Stomach (tissue), 9 donors: ENCODE results near the gene GHRHR. TPM values are rescaled to one million over a fixed set of nuclear protein-coding genes. Genes with fewer than 3 reads are reported as not detected.

Source experiments
- DNase-seq, 2 donors: peaks; one replicate each; pipeline versions ENCODE4 v3.0.0 to v3.0.0-alpha.2; 2013 to 2019
- H3K27ac ChIP-seq, 5 donors: fragments of 200-600 bp in 4 of 5; sonication (generic) in 4 of 5; one replicate each; pipeline ENCODE4 v1.5.1; 2013 to 2019; ENCODE audit warnings: mild to moderate bottlenecking in 1 of 5, moderate library complexity in 1 of 5
- H3K27me3 ChIP-seq, 3 donors: fragments of 200-600 bp; sonication (generic); one replicate each; pipeline ENCODE4 v1.5.1; 2017 to 2019; ENCODE audit warnings: mixed run types in 1 of 3
- H3K36me3 ChIP-seq, 4 donors: fragments of 200-600 bp; sonication (generic); 1 replicate in 3 of 4; 2 replicates in 1 of 4; pipeline ENCODE4 v1.5.1; 2016 to 2019
- H3K4me1 ChIP-seq, 4 donors: fragments of 200-600 bp; sonication (generic); one replicate each; pipeline ENCODE4 v1.5.1; 2016 to 2019
- H3K4me3 ChIP-seq, 4 donors: fragments of 200-600 bp; sonication (generic) in 3 of 4; one replicate each; pipeline ENCODE4 v1.5.1; 2016 to 2019; ENCODE audit warnings: mild to moderate bottlenecking in 1 of 4
- H3K9me3 ChIP-seq, 4 donors: fragments of 200-600 bp; sonication (generic); one replicate each; pipeline ENCODE4 v1.5.1; 2016 to 2019
- EP300 ChIP-seq: sonication (generic); formaldehyde crosslinking; IDR thresholded peaks from one replicate; pipeline ENCODE4 v1.6.1; 2017; ENCODE audit warnings: antibody characterized with exemption
- POLR2A ChIP-seq, 4 donors: fragments of 450-650 bp; IDR thresholded peaks; one replicate each; pipeline ENCODE4 v1.6.1; 2016; ENCODE audit warnings: antibody characterized with exemption in 4 of 4, control low read depth in 2 of 4, mild to moderate bottlenecking in 1 of 4, moderate library complexity in 1 of 4
- POLR2AphosphoS5 ChIP-seq, 3 donors: sonication (generic); formaldehyde crosslinking; IDR thresholded peaks; one replicate each; pipeline ENCODE4 v1.6.1; 2016; ENCODE audit warnings: antibody characterized with exemption in 3 of 3
- WGBS, 5 donors: extraction: QIAGEN DNeasy Blood & Tissue Kit in 3 of 5; methylation state at CpG; one replicate each; pipeline versions ENCODE4 v1.1.5 to v1.1.7; 2013 to 2018; 5-methylcytosine and 5-hydroxymethylcytosine counted together
- intact Hi-C: fragments of 100-400 bp; cut with DNase I; formaldehyde crosslinking; loops from one replicate; pipeline ENCODE4 v1.15.1; 2023; ENCODE audit warnings: low total_unique reads
- polyA plus RNA-seq, 3 donors: library from polyadenylated mRNA; stranded (reverse); fragments of 200-250 nt; gene quantifications; one replicate each; pipeline ENCODE4 v1.2.3, GENCODE V29; 2013
- total RNA-seq, 5 donors: library from RNA; depleted of rRNA; stranded (reverse); fragments of >200 nt; gene quantifications; one replicate each; pipeline versions ENCODE4 v1.1.0 to v1.2.3, GENCODE V29; 2014 to 2016
- TF ChIP-seq, protein P1 (sequence below), 7 experiments: fragments of 450-650 bp in 4 of 7; fragments of 200-600 bp in 3 of 7; sonication (generic) in 3 of 7; IDR thresholded peaks; one replicate each; pipeline ENCODE4 v1.5.1; 2016 to 2019; ENCODE audit warnings: antibody characterized with exemption in 7 of 7, control low read depth in 2 of 7, mild to moderate bottlenecking in 1 of 7
- donor health status: healthy with polysubstance abuse.
- donor health status: Bipolar disorder and iron deficiency.
- donor health status: healthy.

GHRHR gene
- total and polyA plus RNA-seq, 8 donors: 0.33 TPM; not detected in 7

DNA sequence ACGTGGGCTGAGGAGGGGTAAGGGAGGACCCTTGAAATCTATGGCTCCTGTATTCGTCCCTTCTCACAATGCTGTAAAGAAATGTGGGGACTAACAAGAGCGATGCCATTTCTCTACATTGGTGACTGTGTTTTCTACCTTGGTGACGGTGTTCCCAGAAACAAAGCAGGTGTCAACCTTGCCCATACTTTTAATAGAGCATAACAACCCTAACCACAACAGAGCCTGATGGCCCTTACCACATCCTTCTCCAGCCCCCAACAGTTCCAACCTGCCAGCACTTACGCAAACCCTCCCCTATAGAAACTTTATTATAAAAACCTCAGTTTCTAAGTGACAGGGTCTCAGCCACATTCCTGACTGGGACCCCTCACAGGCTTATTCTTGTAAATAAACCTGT lies 60.1 kb downstream of the GHRHR start:
- Histone ChIP-seq H3K9me3 (no peaks in the 10 kb centered on the region), H3K27me3 (peaks cover 0 to 15% (median 0%) of the 10 kb centered on the region in 3 donors), H3K4me3 (no peak overlapping the region), H3K27ac (no peak overlapping the region), H3K4me1 (peaks cover 0 to 11% (median 4%) of the 10 kb centered on the region in 4 donors), H3K36me3 (no peaks in the 10 kb centered on the region)
- intact Hi-C loops: no loop called here
- WGBS, 5 donors: 80 to 91% (median 86%) methylated on average over 5 of the region's 5 CpGs
- no peak for TF ChIP-seq POLR2AphosphoS5 (IDR thresholded peaks at IDR 0.05)
- no peak for DNase-seq

DNA sequence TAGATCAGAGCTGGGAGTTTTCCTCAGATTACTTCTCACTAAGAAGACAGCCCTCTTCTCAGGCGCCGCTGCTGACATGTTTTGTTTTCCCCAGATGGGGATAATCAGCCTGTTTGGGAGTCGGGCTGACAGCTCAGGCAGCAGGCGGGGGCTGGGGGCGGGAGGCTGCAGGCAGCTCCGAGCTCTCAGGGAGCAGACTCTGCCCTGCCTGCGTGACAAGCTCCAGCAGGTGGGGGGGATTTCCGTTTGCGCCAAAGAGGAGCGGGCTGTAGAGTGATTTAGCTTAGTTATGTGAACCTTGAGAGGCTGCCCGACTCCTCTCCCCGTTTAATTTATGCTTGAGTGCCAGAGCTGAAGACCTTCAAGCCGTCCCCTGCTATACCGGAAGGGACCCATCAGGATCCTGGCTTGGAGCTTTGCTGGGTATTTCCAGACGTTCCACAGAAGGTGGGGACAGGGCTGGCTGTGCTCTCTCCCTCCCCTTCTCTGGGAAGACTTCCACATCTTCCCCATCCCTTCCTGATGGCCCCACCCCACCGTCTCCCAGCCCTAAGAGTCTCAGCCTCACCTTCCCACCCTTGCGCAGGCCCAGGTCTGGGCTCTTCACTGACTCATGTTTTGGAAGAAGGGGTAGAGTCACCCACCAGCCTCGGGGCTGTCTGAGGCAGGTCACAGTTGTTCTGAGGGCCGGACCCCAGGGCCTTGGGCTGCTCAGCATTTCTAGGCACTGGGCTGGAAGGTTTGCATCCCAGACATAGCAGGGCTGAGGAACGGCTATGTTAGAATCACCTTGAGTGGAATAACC lies 63.6 kb downstream of the GHRHR start:
- 16 to 33% (median 30%) methylated on average over 16 to 20 of the region's 20 CpGs for WGBS, 5 donors
- peaks cover 0 to 11% (median 4%) of the 10 kb centered on the region in 4 donors for H3K4me1 ChIP-seq
- peak overlapping the region in 2 of 5 donors; percentile 28 to 39 for H3K27ac ChIP-seq
- intact Hi-C loops: no loop called here
- peak in 1 of 2 donors; percentile 89 for DNase-seq
- no peaks in the 10 kb centered on the region for H3K9me3 ChIP-seq
- TF ChIP-seq POLR2A (IDR thresholded peaks at IDR 0.05) (no peak), POLR2AphosphoS5 (IDR thresholded peaks at IDR 0.05) (no peak), EP300 (no peak)
- TF ChIP-seq, protein P1, sequence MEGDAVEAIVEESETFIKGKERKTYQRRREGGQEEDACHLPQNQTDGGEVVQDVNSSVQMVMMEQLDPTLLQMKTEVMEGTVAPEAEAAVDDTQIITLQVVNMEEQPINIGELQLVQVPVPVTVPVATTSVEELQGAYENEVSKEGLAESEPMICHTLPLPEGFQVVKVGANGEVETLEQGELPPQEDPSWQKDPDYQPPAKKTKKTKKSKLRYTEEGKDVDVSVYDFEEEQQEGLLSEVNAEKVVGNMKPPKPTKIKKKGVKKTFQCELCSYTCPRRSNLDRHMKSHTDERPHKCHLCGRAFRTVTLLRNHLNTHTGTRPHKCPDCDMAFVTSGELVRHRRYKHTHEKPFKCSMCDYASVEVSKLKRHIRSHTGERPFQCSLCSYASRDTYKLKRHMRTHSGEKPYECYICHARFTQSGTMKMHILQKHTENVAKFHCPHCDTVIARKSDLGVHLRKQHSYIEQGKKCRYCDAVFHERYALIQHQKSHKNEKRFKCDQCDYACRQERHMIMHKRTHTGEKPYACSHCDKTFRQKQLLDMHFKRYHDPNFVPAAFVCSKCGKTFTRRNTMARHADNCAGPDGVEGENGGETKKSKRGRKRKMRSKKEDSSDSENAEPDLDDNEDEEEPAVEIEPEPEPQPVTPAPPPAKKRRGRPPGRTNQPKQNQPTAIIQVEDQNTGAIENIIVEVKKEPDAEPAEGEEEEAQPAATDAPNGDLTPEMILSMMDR (IDR thresholded peaks at IDR 0.05): no peak
- no peak overlapping the region for H3K4me3 ChIP-seq
- H3K36me3 ChIP-seq: no peaks in the 10 kb centered on the region
- peaks cover 0 to 15% (median 0%) of the 10 kb centered on the region in 3 donors for H3K27me3 ChIP-seq

DNA sequence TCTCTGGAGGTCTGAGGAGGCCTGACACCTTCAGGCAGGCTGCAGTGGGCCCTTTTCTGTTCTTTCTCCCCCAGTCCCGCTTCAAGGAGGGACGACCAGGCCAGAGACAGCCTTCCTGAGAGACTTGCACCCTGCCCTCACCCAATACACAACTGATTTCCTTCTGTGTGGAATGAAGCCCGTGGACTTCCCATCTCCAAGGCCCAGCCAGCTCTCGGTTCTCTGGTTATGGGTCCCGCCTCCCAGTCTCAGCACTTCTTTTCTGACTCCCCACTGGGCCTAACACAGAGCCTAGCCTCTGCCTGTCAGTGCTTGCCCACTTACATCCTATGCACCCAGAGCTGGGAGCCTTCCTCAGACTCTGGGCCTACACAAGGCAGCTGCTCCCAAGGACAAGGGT lies 64.3 kb downstream of the GHRHR start:
- Histone ChIP-seq H3K4me3 (no peak overlapping the region), H3K4me1 (peaks cover 0 to 11% (median 4%) of the 10 kb centered on the region in 4 donors), H3K9me3 (no peaks in the 10 kb centered on the region), H3K36me3 (no peaks in the 10 kb centered on the region), H3K27ac (peak overlapping the region in 1 of 5 donors; percentile 39), H3K27me3 (peaks cover 0 to 15% (median 0%) of the 10 kb centered on the region in 3 donors)
- intact Hi-C loops: no loop called here
- no peak for TF ChIP-seq EP300
- no peak for TF ChIP-seq POLR2A (IDR thresholded peaks at IDR 0.05)
- no peak for TF ChIP-seq POLR2AphosphoS5 (IDR thresholded peaks at IDR 0.05)
- TF ChIP-seq, protein P1 (IDR thresholded peaks at IDR 0.05): no peak
- WGBS, 5 donors: 80 to 89% (median 84%) methylated on average over 5 of the region's 5 CpGs
- DNase-seq: no peak

DNA sequence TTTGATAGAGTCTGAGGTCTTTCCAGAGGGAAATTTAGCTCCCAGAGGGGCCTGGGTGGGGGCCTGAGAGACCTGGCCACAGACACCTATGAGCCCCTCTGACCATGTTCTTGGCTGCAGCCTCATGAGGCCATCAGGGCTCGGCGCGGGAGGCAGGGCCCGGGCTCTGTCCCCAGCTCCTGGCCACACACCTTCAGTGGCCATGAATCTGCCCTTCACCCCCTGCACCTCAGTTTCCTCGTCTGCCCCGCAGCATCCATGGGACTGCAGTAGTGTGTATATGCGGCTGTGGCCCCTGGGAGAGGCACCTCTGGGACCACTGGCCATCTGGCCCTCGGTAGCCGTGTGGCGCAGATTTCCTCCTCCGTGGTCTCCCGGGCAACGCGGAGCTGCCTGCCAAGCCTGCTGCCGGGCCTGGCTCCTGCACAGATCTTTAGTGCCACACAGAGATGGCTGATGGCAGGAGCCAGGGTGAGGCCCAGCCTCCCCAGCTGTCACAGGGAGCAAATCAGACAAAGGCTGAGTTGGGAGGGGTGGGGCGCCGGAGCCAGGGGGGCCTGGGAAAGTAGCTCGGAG lies 64.8 kb downstream of the GHRHR start:
- no peaks in the 10 kb centered on the region for H3K36me3 ChIP-seq
- H3K9me3 ChIP-seq: no peaks in the 10 kb centered on the region
- intact Hi-C loops: no loop called here
- DNase-seq: peak in 1 of 2 donors; percentile 45
- TF ChIP-seq EP300 (no peak), POLR2AphosphoS5 (IDR thresholded peaks at IDR 0.05) (no peak), POLR2A (IDR thresholded peaks at IDR 0.05) (no peak)
- TF ChIP-seq, protein P1 (IDR thresholded peaks at IDR 0.05): no peak
- no peak overlapping the region for H3K4me3 ChIP-seq
- H3K4me1 ChIP-seq: peaks cover 0 to 11% (median 4%) of the 10 kb centered on the region in 4 donors
- peaks cover 0 to 15% (median 0%) of the 10 kb centered on the region in 3 donors for H3K27me3 ChIP-seq
- WGBS, 5 donors: 88 to 97% (median 94%) methylated on average over 9 to 18 of the region's 18 CpGs
- no peak overlapping the region for H3K27ac ChIP-seq

Other genes starting within 250 kb of the GHRHR start
- gene INMT, start 211.8 kb upstream of the GHRHR start, total RNA-seq: 10 to 100 TPM in 2 of 5 donors, 1 to 10 TPM in 3; 1.8 to 27.2 (median 8.4) TPM
- gene INMT, start 211.8 kb upstream of the GHRHR start, polyA plus RNA-seq: 1 to 10 TPM; 3.2 to 7.2 (median 7.0) TPM
- 10 to 100 TPM in 2 of 5 donors, 1 to 10 TPM in 2, not detected in 1; 6.4 to 22.8 (median 9.2) TPM for gene MINDY4, start 192.5 kb upstream of the GHRHR start, total RNA-seq
- gene MINDY4, start 192.5 kb upstream of the GHRHR start, polyA plus RNA-seq: 1 to 10 TPM; 1.6 to 2.2 (median 1.7) TPM
- 100 to 1,000 TPM in 1 of 5 donors, 10 to 100 TPM in 4; 38.2 to 158 (median 64.6) TPM for gene AQP1, start 52.1 kb upstream of the GHRHR start, total RNA-seq
- gene AQP1, start 52.1 kb upstream of the GHRHR start, polyA plus RNA-seq: 10 to 100 TPM in 1 of 3 donors, 1 to 10 TPM in 2; 3.8 to 83.6 (median 8.7) TPM
- 10 to 100 TPM in 1 of 5 donors, 1 to 10 TPM in 2, under 1 TPM in 2; 0.58 to 20.1 (median 4.8) TPM for gene ADCYAP1R1, start 88.4 kb downstream of the GHRHR start, total RNA-seq
- gene ADCYAP1R1, start 88.4 kb downstream of the GHRHR start, polyA plus RNA-seq: under 1 TPM; 0.25 to 0.80 (median 0.31) TPM